Measurements from ENCODE around the gene LRRC42.

LRRC42 gene

GRCh38 chr1:54007613-54008012 is 61.5 kb downstream of the LRRC42 start:
- DNase-seq, result no peak

- DNase-seq, result no peak
Measured at GRCh38 chr1:54008876-54009275, 62.7 kb downstream of the LRRC42 start.

- no peak for DNase-seq
Measured at GRCh38 chr1:54009406-54009805, 63.3 kb downstream of the LRRC42 start.

- no peak for DNase-seq
Measured at GRCh38 chr1:54010415-54011117, 64.4 kb downstream of the LRRC42 start.

- DNase-seq, result no peak
Measured at GRCh38 chr1:54011316-54012007, 65.3 kb downstream of the LRRC42 start.

- DNase-seq, result no peak
Measured at GRCh38 chr1:54012008-54012325, 65.8 kb downstream of the LRRC42 start.

- no peak for DNase-seq
Measured at GRCh38 chr1:54012863-54013262, 66.7 kb downstream of the LRRC42 start.

- DNase-seq, result no peak
Measured at GRCh38 chr1:54013393-54014008, 67.4 kb downstream of the LRRC42 start.

- no peak for DNase-seq
Measured at GRCh38 chr1:54014009-54014629, 68.0 kb downstream of the LRRC42 start.

- no peak for DNase-seq
Measured at GRCh38 chr1:54016343-54017282, 70.5 kb downstream of the LRRC42 start.

Measured in RPMI8226 (cell line).